DMS79 treated with DMSO at 0.1 percent for 48 hours (cell line): Measurements from ENCODE around the gene SPRED3.
A peak's percentile ranks its signal among the peaks of the same experiment; 100 is the strongest.
"Not testable (repeated sequence)": the region's sequence is repeated elsewhere in the genome, so short reads cannot be mapped to it uniquely, and the experiment has no call there.

Source experiments
- DNase-seq: peaks from one replicate; lab custom pipeline; 2025; lab: John Stamatoyannopoulos, UW

The SPRED3 gene

DNA sequence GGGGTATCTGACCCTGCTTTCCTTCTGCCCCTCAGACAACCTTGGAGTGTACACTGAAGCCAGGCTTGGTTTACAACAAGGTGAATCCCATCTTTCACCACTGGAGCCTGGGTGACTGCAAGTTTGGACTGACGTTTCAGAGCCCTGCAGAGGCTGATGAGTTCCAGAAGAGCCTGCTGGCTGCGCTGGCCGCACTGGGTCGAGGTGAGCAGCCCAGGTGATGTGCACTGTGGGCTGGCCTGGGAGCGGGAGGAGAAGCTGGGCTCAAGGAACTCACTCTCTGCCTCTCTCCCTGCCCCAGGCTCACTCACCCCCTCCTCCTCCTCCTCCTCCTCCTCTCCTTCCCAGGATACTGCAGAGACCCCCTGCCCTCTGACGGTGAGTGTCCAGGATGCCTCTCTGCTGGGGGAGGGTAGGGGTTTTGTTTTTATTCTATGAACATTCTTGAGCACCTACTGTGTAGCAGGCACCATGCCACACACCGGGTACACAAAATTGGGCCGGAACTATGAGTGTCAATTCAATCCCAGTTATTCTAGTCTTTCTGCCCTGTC, 3.5 kb downstream of the SPRED3 start:
- no peak for DNase-seq

- DNase-seq, result no peak
These were observed 4.3 kb downstream of the SPRED3 start for GRCh38 chr19:38392707-38393308.

- DNase-seq, result no peak
These were observed 6.0 kb downstream of the SPRED3 start for GRCh38 chr19:38394488-38394887.

GRCh38 chr19:38395381-38396114, 7.1 kb downstream of the SPRED3 start:
- DNase-seq, result no peak

- no peak for DNase-seq
These were observed 10.6 kb downstream of the SPRED3 start for GRCh38 chr19:38399081-38399480.

GRCh38 chr19:38399537-38399936, 11.0 kb downstream of the SPRED3 start:
- DNase-seq, result no peak

DNA sequence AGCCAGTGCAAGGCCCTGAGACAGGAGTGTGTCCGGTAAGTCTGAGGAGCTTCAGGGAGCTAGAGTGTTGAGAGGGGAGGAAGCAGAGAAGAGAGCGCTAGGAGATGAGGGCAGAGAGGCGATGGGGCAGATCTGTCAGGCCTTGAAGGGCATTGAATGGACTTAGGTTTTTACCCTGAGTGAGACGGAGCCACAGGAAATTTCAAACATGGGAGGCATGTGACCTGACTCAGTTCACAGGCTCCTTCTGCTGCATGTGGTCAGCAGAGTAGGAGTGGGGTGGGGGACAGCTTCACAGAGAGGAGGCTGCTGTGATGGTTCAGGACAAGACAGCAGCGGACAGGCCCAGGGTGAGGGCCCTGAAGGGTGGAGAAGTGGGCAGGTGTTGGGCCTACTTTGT, 11.9 kb downstream of the SPRED3 start:
- DNase-seq, result no peak

GRCh38 chr19:38401148-38401547, 12.7 kb downstream of the SPRED3 start:
- no peak for DNase-seq

DNA sequence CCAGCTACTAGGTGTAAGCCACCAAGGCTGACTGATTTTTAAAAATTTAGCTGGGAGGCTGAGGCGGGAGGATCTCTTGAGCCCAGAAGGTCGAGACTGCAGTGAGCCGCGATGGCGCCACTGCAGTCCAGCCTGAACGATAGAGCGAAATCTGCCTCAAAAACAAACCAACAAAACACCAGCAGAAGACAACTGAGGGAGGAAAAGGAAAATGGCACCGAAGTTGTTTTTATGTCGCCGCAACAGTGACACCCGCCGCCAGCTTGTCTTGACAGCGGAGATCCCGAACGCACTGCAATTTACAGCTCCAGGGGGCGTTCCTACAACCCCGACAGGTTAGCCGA, 14.1 kb downstream of the SPRED3 start:
- DNase-seq, result no peak

GRCh38 chr19:38402967-38403674, 14.6 kb downstream of the SPRED3 start, which contains the start of gene FAM98C:
Gene FAM98C (plus strand): TSS chr19:38403093. CDS start chr19:38403154, 61 bp downstream.
- peak; percentile 92 for DNase-seq

GRCh38 chr19:38404858-38405257, 16.4 kb downstream of the SPRED3 start:
- DNase-seq, result no peak

DNA sequence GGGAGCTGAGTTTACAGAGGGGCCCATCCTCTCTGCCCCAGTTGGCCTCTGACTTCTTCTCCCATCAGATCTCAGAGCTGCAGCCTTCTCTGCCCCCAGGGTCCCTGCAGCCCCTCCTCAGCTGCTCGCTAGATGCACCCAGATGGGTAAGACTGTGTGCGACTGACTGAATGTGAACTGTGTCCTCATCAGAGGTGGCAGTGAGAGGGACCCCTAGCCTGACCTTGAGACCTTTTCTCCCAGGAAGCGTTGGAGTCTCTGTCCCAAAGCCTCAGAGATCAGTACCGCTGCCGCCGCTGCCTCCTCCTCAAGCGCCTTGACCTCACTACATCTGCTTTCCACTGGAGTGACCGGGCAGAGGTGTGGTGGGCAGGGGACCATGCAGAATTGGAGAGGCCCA, 16.8 kb downstream of the SPRED3 start:
- DNase-seq, result no peak

GRCh38 chr19:38409631-38410133, 21.2 kb downstream of the SPRED3 start:
- DNase-seq, result no peak

- not testable (repeated sequence) for DNase-seq
These were observed 21.9 kb downstream of the SPRED3 start for GRCh38 chr19:38410407-38410806.

- DNase-seq, result no peak
These were observed 22.7 kb downstream of the SPRED3 start for GRCh38 chr19:38411041-38411712.

DNA sequence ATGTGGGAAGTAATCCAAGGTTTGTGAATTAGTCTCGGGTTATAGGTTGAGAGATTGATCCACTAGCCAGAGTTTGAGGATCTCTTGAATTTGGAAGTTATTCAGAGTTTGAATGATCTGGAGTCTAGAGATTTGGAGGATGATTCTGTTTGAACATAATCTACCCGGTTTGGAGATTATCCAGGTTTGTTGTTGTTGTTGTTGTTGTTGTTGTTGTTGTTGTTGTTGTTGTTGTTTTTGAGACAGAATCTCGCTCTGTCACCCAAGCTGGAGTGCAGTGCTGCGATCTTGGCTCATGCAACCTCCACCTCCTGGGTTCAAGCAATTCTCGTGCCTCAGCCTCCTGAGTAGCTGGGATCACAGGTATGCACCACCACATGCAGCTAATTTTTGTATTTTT, 23.4 kb downstream of the SPRED3 start:
- not testable (repeated sequence) for DNase-seq

GRCh38 chr19:38412491-38412890, 24.0 kb downstream of the SPRED3 start:
- DNase-seq, result no peak

DNA sequence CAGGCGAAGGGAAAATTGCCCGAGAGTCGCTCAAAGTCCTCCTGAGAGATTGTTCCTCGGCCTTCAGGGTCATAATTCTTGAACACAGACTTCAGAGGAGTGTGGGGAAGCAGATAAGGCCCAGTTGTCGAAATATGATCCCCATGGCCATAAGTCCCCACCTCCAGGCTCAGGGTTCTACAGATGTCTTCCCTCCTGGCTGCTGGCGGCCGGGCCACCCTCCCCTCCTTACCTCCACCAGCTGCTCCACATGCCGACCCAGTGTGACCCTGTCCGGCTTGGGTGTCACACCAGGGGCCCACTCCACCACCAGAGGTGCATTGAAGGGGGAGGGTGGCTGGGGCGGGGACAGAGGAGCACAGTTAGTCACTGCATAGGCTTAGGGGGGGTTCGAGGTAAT, 24.5 kb downstream of the SPRED3 start:
- DNase-seq, result no peak

DNA sequence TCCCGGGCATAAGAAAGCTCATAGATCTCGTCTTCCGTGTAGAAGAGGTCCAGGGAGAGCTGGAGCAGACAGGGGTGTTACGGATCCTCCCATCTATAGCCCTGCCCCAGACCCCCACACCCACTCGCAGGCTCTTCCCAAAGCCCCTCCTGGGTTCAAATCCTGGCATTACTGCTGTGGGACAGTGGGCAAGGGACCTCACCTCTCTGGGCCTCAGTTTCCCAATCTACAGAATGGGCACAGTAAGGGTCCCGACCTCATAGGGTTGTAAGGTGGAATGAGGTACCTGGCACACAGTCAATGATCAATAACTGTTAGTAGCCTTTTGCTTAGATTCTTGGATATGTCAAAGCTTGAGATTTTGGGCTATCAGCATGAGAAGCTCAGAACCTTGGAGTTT, 24.9 kb downstream of the SPRED3 start:
- DNase-seq, result no peak

DNA sequence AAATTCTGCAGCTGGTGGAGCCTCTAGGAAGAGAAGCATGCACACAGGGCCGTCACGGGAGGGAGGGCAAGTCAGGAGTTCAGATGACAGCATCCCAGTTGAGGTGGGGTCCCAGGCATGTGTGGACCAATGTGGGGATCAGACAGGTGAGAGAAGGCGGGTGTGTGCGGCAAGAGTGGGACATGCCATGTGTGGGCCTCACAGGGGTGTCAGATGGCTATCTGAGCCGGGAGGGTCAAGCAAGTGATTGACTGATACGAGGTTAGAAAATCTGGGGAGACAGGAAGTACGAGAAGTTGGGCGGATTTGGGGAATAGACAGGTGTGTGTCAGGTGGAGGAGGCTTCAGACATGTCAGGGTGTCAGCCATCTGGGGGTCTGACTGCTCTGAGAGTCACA, 28.6 kb downstream of the SPRED3 start:
- DNase-seq, result no peak

DNA sequence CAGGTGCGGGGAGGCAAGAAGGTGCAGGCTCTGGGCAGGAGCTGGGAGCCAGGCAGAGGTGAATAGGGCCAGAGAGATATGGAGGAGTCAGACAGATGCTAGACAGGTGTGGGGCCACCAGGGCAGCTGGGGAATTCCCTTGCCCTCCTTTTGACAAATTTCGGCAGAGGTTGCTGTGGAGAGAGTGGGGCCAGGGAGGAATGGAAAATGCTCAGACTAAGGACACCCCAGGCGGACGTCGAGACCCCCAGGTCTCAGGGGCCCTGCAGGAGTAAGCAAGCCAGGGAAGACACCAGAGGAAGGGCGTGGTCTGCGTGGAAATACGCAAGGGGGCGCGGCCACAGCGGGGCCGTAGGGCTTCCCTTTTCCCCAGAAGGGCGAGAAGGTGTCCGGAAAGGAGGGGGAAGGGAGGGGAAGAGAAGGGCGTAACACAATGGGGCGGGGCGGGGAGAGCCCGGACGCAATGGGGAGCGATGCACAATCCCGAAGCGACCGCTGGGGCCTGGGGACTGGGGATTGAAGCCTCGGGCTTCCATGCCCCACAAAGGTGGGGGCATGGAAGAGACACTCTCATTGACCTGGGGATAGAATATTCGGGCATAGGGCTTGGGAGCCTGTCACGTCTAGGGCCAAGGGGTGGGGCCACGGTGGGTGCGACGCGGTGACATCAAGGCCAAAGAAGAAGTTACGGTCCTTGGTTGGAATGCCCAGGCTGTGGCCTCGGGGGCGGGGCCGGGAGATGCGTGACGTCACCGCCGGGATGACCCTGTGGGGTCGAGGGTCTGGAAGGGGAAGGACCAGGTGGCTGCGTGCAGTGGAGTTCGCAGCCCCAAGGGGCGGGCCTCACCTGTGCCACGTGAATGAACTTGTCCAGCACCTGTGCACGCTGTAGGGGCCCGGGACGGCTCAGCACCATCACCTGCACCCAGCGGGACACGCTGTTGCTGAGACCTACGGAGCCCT, 29.3 kb downstream of the SPRED3 start:
- DNase-seq, result peak; percentile 22
